ENCODE measurements around the gene HP1BP3. TPM values are rescaled to one million over a fixed set of nuclear protein-coding genes. Genes with fewer than 3 reads are reported as not detected.

Gene HP1BP3
- total RNA-seq (2021; ENCODE audit: unreplicated experiment) (263 TPM), Bru-seq, nascent RNA (percentile 97 among the genes with signal in this experiment), BruChase-seq, experiment 1, labeled RNA remaining after a 2-hour chase (percentile 98 among the genes with signal in this experiment), BruChase-seq, experiment 2, labeled RNA remaining after a 6-hour chase (percentile 98 among the genes with signal in this experiment)
- polyA plus RNA-seq (2012; ENCODE audit: insufficient read length): 147 TPM
- long read RNA-seq, full-length matches to known transcripts: 18 of 465 reads
- long read RNA-seq, partial matches to known transcripts: 167 of 465 reads
- long read RNA-seq, other reads (novel, unspliced or antisense): 280 of 465 reads

DNA sequence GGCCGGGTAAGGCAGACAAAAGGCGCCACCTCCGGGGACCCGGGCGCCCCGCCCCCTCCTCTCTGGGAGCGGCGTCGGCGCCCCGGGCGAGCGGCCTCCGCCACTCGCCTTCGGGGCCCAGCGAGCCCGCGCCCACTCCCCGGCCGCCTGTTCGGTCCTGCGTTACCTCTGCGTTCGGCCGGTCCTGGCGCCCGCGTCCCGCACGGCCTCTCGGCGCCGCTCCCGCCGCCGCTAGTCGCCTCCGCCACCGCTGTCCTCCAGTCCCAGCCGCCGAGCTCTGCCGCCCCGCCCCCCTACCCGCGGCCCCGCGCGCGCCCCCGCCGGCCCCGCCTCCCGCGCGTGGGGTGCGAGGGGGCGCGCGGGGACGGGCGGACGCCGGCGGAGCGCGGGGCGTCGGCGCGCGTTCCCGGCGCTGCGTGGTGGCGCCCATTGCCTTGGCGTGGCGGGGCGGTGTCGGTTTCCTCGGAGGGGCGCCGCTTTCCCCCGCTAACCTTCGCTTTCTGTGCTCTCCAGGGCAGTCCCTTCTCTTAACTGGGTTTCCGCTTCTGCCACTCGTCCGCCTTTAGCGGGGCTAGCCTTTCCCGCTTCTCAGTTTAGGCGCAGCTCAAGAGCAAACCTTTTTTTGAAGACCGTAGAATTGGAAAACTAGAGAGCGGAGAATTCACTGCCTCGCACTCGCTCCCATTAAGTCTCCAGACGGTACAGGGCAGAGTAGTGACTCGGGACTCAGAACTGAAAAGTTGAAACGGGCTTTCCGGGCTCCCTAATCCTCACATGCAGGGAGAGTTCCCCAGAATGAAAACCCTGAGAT is at the start of gene HP1BP3:
Gene HP1BP3, minus strand, starts transcription at position 279 of the 811 bp plus-strand sequence. CDS start 6,867 bp downstream, outside the sequence.
- peak; percentile 92; the same call in 1 of the 2 replicates for TF ChIP-seq SIN3A (IDR thresholded peaks at IDR 0.05; ENCODE audit: borderline replicate concordance, insufficient read depth, low read depth, low read length)
- TF ChIP-seq CTCF (IDR thresholded peaks at IDR 0.05): no peak
- TF ChIP-seq POLR2AphosphoS5 (IDR thresholded peaks at IDR 0.05; ENCODE audit: low read depth, low read length): peak; percentile 89
- no TSS peak for BruUV-seq (replicated peaks)
- ChIA-PET CTCF (no interaction called here), POLR2A (interaction anchor here (0.6 to 1.2 kb wide), 8 partner anchors 9 to 395 kb away, joined by 3 to 16 read pairs (median 4); no protein-coding TSS in a partner anchor)
- Histone ChIP-seq H3K4me3 (ENCODE audit: low read depth in 2 of 2, low read length in 2 of 2) (peak within 1 kb of the TSS; percentile 84 to 91), H3K36me3 (ENCODE audit: control insufficient read depth, insufficient read depth, low read length) (no peaks in the 10 kb centered on the region; the same call in 1 of the 2 replicates), H3K27ac (ENCODE audit: low read length) (peak within 1 kb of the TSS; percentile 99), H3K4me1 (ENCODE audit: control insufficient read depth, insufficient read depth, low read length) (peaks cover 25% of the 10 kb centered on the region), H3K27me3 (ENCODE audit: control insufficient read depth, insufficient read depth, low read length) (no peaks in the 10 kb centered on the region), H3K9me3 (ENCODE audit: control insufficient read depth, insufficient read depth, low read depth, low read length) (no peaks in the 10 kb centered on the region)
- in situ Hi-C loops (cut with HindIII; ENCODE audit: low pct_unique_long_range_greater_than_20kb, low sequenced_read_pairs): no loop called here
- intact Hi-C loops (cut with micrococcal nuclease; ENCODE audit: unreplicated experiment): no loop called here
- DNase-seq (ENCODE audit: low read depth, low spot score) (no peak), ATAC-seq (peak; percentile 81)

GRCh38 chr1:20836230-20836629 is 49.1 kb upstream of the HP1BP3 start:
- in situ Hi-C loops (cut with HindIII; ENCODE audit: low pct_unique_long_range_greater_than_20kb, low sequenced_read_pairs): no loop called here
- ATAC-seq (no peak), DNase-seq (ENCODE audit: low read depth, low spot score) (no peak)
- Histone ChIP-seq H3K4me1 (ENCODE audit: control insufficient read depth, insufficient read depth, low read length) (no peaks in the 10 kb centered on the region), H3K36me3 (ENCODE audit: control insufficient read depth, insufficient read depth, low read length) (0 out of 2 replicates have a peak, but pooled peaks cover 4% of the 10 kb centered on the region), H3K27ac (ENCODE audit: low read length) (no peak overlapping the region), H3K9me3 (ENCODE audit: control insufficient read depth, insufficient read depth, low read depth, low read length) (no peaks in the 10 kb centered on the region), H3K4me3 (ENCODE audit: low read depth in 2 of 2, low read length in 2 of 2) (no peak overlapping the region), H3K27me3 (ENCODE audit: control insufficient read depth, insufficient read depth, low read length) (no peaks in the 10 kb centered on the region)
- POLR2A ChIA-PET: no interaction called here
- intact Hi-C loops (cut with micrococcal nuclease; ENCODE audit: unreplicated experiment): no loop called here
- no TSS peak for BruUV-seq (replicated peaks)
- CTCF ChIA-PET: no interaction called here
- TF ChIP-seq CTCF (IDR thresholded peaks at IDR 0.05) (no peak), SIN3A (IDR thresholded peaks at IDR 0.05; ENCODE audit: borderline replicate concordance, insufficient read depth, low read depth, low read length) (no peak), TCF7L2 (IDR thresholded peaks at IDR 0.05; ENCODE audit: low read depth, low read length) (no peak)
- TF ChIP-seq, protein P1, sequence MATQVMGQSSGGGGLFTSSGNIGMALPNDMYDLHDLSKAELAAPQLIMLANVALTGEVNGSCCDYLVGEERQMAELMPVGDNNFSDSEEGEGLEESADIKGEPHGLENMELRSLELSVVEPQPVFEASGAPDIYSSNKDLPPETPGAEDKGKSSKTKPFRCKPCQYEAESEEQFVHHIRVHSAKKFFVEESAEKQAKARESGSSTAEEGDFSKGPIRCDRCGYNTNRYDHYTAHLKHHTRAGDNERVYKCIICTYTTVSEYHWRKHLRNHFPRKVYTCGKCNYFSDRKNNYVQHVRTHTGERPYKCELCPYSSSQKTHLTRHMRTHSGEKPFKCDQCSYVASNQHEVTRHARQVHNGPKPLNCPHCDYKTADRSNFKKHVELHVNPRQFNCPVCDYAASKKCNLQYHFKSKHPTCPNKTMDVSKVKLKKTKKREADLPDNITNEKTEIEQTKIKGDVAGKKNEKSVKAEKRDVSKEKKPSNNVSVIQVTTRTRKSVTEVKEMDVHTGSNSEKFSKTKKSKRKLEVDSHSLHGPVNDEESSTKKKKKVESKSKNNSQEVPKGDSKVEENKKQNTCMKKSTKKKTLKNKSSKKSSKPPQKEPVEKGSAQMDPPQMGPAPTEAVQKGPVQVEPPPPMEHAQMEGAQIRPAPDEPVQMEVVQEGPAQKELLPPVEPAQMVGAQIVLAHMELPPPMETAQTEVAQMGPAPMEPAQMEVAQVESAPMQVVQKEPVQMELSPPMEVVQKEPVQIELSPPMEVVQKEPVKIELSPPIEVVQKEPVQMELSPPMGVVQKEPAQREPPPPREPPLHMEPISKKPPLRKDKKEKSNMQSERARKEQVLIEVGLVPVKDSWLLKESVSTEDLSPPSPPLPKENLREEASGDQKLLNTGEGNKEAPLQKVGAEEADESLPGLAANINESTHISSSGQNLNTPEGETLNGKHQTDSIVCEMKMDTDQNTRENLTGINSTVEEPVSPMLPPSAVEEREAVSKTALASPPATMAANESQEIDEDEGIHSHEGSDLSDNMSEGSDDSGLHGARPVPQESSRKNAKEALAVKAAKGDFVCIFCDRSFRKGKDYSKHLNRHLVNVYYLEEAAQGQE (IDR thresholded peaks at IDR 0.05; ENCODE audit: insufficient read depth in 1 of 2, low read depth in 2 of 2, low read length in 1 of 2): no peak

Data from Panc1 (cell line).